ENCODE measurements around the gene DDR2. TPM values are rescaled to one million over a fixed set of nuclear protein-coding genes. Genes with fewer than 3 reads are reported as not detected.

Gene DDR2
- total RNA-seq, 1 experiment from 2014 or later = 4.9 TPM

DNA sequence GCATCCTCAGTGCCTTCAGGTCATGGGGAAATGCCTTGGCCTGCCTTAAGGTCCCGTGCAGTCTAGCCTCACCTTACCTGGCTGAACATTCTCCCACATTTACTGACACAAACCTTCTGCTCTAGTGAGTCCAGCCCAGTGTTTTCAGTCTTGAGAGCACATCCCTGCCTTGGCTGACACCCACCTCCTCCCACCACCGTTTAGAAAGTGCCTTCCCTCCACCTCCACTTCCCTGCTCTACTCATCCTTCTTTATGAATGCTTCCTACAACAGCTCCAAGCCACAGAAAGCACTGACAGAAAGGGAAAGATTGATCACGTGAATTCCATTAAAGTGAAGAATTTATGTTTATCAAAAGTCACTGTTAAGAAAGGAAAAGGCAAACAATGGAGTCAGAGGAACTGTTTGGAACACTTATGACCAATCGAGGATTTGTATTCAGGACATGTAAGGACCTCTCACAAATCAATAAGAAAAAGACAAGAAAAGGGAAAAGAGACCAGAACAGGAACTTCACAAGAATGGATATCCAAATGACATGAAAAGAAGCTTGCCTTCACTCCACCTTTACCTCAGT, 59.8 kb downstream of the DDR2 start:
- Mint-ChIP-seq H3K27ac (ENCODE audit: low read depth, unreplicated experiment) (peak overlapping the region; percentile 24), H3K4me1 (ENCODE audit: insufficient read depth, unreplicated experiment) (peaks cover 38% of the 10 kb centered on the region), H3K4me3 (ENCODE audit: unreplicated experiment) (no peak overlapping the region), H3K27me3 (ENCODE audit: insufficient read depth, unreplicated experiment) (no peaks in the 10 kb centered on the region), H3K9me3 (ENCODE audit: unreplicated experiment) (no peaks in the 10 kb centered on the region), H3K36me3 (ENCODE audit: insufficient read depth, unreplicated experiment) (no peaks in the 10 kb centered on the region)
- TF ChIP-seq, protein P1, sequence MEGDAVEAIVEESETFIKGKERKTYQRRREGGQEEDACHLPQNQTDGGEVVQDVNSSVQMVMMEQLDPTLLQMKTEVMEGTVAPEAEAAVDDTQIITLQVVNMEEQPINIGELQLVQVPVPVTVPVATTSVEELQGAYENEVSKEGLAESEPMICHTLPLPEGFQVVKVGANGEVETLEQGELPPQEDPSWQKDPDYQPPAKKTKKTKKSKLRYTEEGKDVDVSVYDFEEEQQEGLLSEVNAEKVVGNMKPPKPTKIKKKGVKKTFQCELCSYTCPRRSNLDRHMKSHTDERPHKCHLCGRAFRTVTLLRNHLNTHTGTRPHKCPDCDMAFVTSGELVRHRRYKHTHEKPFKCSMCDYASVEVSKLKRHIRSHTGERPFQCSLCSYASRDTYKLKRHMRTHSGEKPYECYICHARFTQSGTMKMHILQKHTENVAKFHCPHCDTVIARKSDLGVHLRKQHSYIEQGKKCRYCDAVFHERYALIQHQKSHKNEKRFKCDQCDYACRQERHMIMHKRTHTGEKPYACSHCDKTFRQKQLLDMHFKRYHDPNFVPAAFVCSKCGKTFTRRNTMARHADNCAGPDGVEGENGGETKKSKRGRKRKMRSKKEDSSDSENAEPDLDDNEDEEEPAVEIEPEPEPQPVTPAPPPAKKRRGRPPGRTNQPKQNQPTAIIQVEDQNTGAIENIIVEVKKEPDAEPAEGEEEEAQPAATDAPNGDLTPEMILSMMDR (IDR thresholded peaks at IDR 0.05; ENCODE audit: unreplicated experiment) = no peak
- POLR2A ChIA-PET = interaction anchor here (0.6 to 11.6 kb wide), 2 partner anchors 14 to 630 kb away, joined by 3 to 99 read pairs; no protein-coding TSS in a partner anchor
- intact Hi-C loops (cut with micrococcal nuclease) = no loop called here
- CTCF ChIA-PET = interaction anchor here (0.6 to 1.4 kb wide), 4 partner anchors 9 to 108 kb away, joined by 3 to 5 read pairs (median 4); no protein-coding TSS in a partner anchor
- DNase-seq (ENCODE audit: unreplicated experiment) = no peak
- no TSS peak for BruUV-seq (replicated peaks)

GRCh38 chr1:162694911-162695310, 62.6 kb downstream of the DDR2 start:
- H3K27ac Mint-ChIP-seq (ENCODE audit: low read depth, unreplicated experiment) = no peak overlapping the region
- DNase-seq (ENCODE audit: unreplicated experiment) = no peak
- TF ChIP-seq, protein P1 (IDR thresholded peaks at IDR 0.05; ENCODE audit: unreplicated experiment) = no peak
- POLR2A ChIA-PET = interaction anchor here (0.8 to 11.6 kb wide), 6 partner anchors 17 to 89 kb away, joined by 3 to 99 read pairs (median 4); no protein-coding TSS in a partner anchor
- no peaks in the 10 kb centered on the region for H3K36me3 Mint-ChIP-seq (ENCODE audit: insufficient read depth, unreplicated experiment)
- no peaks in the 10 kb centered on the region for H3K9me3 Mint-ChIP-seq (ENCODE audit: unreplicated experiment)
- intact Hi-C loops (cut with micrococcal nuclease) = no loop called here
- H3K4me3 Mint-ChIP-seq (ENCODE audit: unreplicated experiment) = no peak overlapping the region
- no peaks in the 10 kb centered on the region for H3K27me3 Mint-ChIP-seq (ENCODE audit: insufficient read depth, unreplicated experiment)
- CTCF ChIA-PET = interaction anchor here (0.7 to 10.6 kb wide), 7 partner anchors 23 to 480 kb away, joined by 3 to 75 read pairs (median 5); no protein-coding TSS in a partner anchor
- H3K4me1 Mint-ChIP-seq (ENCODE audit: insufficient read depth, unreplicated experiment) = peaks cover 47% of the 10 kb centered on the region
- no TSS peak for BruUV-seq (replicated peaks)

GRCh38 chr1:162695687-162696086, 63.4 kb downstream of the DDR2 start:
- H3K4me3 Mint-ChIP-seq (ENCODE audit: unreplicated experiment) = no peak overlapping the region
- CTCF ChIA-PET = interaction anchor here (0.5 to 10.6 kb wide), 8 partner anchors 10 to 585 kb away, joined by 3 to 75 read pairs (median 5); no protein-coding TSS in a partner anchor

GRCh38 chr1:162696286-162696862, 64.1 kb downstream of the DDR2 start:
- peak overlapping the region; percentile 10 for H3K4me3 Mint-ChIP-seq (ENCODE audit: unreplicated experiment)
- ChIA-PET CTCF (interaction anchor here (0.5 to 10.6 kb wide), 11 partner anchors 10 to 585 kb away, joined by 3 to 75 read pairs (median 4); no protein-coding TSS in a partner anchor), POLR2A (interaction anchor here (1.0 to 11.6 kb wide), 8 partner anchors 11 to 94 kb away, joined by 3 to 99 read pairs (median 4); partner anchors contain the start of gene HSD17B7)
- peaks cover 33% of the 10 kb centered on the region for H3K4me1 Mint-ChIP-seq (ENCODE audit: insufficient read depth, unreplicated experiment)
- H3K27ac Mint-ChIP-seq (ENCODE audit: low read depth, unreplicated experiment) = peak overlapping the region; percentile 36
- TF ChIP-seq, protein P1 (IDR thresholded peaks at IDR 0.05; ENCODE audit: unreplicated experiment) = no peak
- intact Hi-C loops (cut with micrococcal nuclease) = no loop called here
- DNase-seq (ENCODE audit: unreplicated experiment) = peak; percentile 97
- H3K9me3 Mint-ChIP-seq (ENCODE audit: unreplicated experiment) = no peaks in the 10 kb centered on the region
- BruUV-seq (replicated peaks) = no TSS peak
- no peaks in the 10 kb centered on the region for H3K36me3 Mint-ChIP-seq (ENCODE audit: insufficient read depth, unreplicated experiment)
- no peaks in the 10 kb centered on the region for H3K27me3 Mint-ChIP-seq (ENCODE audit: insufficient read depth, unreplicated experiment)

More at GRCh38 chr1:162695687-162696086, 63.4 kb downstream of the DDR2 start:
- no peaks in the 10 kb centered on the region for H3K9me3 Mint-ChIP-seq (ENCODE audit: unreplicated experiment)
- H3K4me1 Mint-ChIP-seq (ENCODE audit: insufficient read depth, unreplicated experiment) = peaks cover 40% of the 10 kb centered on the region
- BruUV-seq (replicated peaks) = no TSS peak
- no peak for DNase-seq (ENCODE audit: unreplicated experiment)
- POLR2A ChIA-PET = interaction anchor here (0.7 to 11.6 kb wide), 8 partner anchors 18 to 100 kb away, joined by 3 to 99 read pairs (median 4); partner anchors contain the start of gene HSD17B7
- no peaks in the 10 kb centered on the region for H3K36me3 Mint-ChIP-seq (ENCODE audit: insufficient read depth, unreplicated experiment)
- H3K27ac Mint-ChIP-seq (ENCODE audit: low read depth, unreplicated experiment) = peak overlapping the region; percentile 36
- intact Hi-C loops (cut with micrococcal nuclease) = no loop called here
- TF ChIP-seq, protein P1 (IDR thresholded peaks at IDR 0.05; ENCODE audit: unreplicated experiment) = no peak
- no peaks in the 10 kb centered on the region for H3K27me3 Mint-ChIP-seq (ENCODE audit: insufficient read depth, unreplicated experiment)
